ENCODE measurements around the gene PTPMT1. TPM values are rescaled to one million over a fixed set of nuclear protein-coding genes. Genes with fewer than 3 reads are reported as not detected.
A peak's percentile ranks its signal among the peaks of the same experiment; 100 is the strongest.

PTPMT1 gene
- total RNA-seq, 2 donors from 2014 or later, result 26.9 to 50.1 TPM

DNA sequence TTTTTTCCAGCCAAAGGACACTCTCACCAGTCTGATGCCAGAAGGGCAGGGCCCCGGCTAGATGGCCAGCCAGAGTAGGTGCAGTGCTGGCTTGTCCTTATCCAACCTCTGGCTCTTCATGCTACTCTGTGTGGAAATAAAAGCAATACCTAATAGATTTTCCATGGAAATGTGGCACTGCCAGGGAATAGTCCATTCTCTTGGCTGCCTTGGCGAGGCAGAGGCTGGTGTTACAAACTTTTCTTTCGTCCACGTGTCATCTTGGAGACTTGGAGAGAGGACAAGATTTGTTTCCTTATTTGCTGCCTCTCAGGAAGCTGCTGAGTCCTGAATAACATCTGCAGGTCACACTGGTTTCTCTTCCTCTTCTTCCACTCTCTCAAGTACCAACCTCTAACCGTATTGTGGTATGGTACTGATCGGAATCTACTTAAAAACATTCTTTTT lies 46.0 kb downstream of the PTPMT1 start:
- TF ChIP-seq, protein P1, sequence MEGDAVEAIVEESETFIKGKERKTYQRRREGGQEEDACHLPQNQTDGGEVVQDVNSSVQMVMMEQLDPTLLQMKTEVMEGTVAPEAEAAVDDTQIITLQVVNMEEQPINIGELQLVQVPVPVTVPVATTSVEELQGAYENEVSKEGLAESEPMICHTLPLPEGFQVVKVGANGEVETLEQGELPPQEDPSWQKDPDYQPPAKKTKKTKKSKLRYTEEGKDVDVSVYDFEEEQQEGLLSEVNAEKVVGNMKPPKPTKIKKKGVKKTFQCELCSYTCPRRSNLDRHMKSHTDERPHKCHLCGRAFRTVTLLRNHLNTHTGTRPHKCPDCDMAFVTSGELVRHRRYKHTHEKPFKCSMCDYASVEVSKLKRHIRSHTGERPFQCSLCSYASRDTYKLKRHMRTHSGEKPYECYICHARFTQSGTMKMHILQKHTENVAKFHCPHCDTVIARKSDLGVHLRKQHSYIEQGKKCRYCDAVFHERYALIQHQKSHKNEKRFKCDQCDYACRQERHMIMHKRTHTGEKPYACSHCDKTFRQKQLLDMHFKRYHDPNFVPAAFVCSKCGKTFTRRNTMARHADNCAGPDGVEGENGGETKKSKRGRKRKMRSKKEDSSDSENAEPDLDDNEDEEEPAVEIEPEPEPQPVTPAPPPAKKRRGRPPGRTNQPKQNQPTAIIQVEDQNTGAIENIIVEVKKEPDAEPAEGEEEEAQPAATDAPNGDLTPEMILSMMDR (IDR thresholded peaks at IDR 0.05), result no peak
- Histone ChIP-seq H3K4me1 (peaks cover 0 to 21% of the 10 kb centered on the region in 2 donors), H3K4me3 (no peak overlapping the region), H3K27me3 (no peaks in the 10 kb centered on the region), H3K36me3 (no peaks in the 10 kb centered on the region), H3K27ac (no peak overlapping the region), H3K9me3 (no peaks in the 10 kb centered on the region)
- no peak for DNase-seq (ENCODE audit: low spot score)

DNA sequence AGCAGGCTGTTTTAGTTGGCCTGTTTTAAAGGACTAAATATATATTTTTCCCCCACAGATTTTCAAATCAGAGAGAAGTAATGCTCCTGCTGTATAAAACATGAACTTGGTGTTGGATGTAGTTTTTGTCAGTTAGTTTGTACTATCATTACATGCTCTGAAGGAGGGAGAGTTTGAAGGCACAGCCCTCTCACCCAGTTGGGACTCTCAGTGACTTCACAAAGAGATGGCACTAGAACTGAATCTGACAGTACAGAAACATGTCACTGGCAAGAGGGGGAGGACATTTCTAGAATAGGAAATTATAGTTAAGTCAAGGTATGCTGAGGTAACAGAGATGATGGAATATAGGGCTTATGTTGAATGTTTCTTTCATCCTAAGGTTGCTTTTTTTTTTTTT lies 49.9 kb downstream of the PTPMT1 start:
- TF ChIP-seq, protein P1 (IDR thresholded peaks at IDR 0.05), result no peak
- H3K27me3 ChIP-seq, result no peaks in the 10 kb centered on the region
- DNase-seq (ENCODE audit: low spot score), result no peak
- H3K27ac ChIP-seq, result no peak overlapping the region
- no peaks in the 10 kb centered on the region for H3K9me3 ChIP-seq
- no peaks in the 10 kb centered on the region for H3K4me1 ChIP-seq
- no peak overlapping the region for H3K4me3 ChIP-seq
- peaks cover 21% of the 10 kb centered on the region for H3K36me3 ChIP-seq

DNA sequence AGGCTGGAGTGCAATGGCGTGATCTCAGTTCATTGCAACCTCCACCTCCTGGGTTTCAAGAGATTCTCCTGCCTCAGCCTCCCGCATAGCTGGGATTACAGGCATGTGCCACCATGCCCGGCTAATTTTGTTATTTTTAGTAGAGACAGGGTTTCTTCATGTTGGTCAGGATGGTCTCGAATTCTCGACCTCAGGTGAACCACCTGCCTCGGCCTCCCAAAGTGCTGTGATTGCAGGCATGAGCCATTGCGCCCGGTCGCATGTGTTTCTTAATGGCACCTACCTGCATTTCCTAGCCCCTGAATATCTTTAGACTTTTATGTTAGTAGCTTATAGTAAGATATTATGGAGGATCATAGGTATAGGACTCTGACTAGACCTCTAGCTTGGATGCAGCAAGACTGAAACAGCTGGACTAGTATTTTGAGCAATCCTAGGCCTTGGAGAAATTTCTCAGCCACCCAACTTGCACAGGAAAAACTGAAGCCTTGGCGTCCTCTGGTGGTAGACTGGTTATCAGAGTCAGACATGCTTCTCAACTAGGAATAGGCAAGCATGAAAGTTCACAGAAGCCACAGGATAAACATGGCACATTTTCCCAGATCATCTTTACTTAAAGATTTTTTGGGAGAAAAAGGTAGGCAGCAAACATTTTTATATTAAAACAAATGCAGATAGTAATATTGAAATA lies 51.5 kb downstream of the PTPMT1 start:
- Histone ChIP-seq H3K36me3 (peaks cover 32% of the 10 kb centered on the region), H3K27ac (no peak overlapping the region), H3K27me3 (no peaks in the 10 kb centered on the region), H3K9me3 (no peaks in the 10 kb centered on the region), H3K4me1 (no peaks in the 10 kb centered on the region), H3K4me3 (no peak overlapping the region)
- DNase-seq (ENCODE audit: low spot score), result peak; percentile 63
- TF ChIP-seq, protein P1 (IDR thresholded peaks at IDR 0.05), result peak; percentile 22 to 77

DNA sequence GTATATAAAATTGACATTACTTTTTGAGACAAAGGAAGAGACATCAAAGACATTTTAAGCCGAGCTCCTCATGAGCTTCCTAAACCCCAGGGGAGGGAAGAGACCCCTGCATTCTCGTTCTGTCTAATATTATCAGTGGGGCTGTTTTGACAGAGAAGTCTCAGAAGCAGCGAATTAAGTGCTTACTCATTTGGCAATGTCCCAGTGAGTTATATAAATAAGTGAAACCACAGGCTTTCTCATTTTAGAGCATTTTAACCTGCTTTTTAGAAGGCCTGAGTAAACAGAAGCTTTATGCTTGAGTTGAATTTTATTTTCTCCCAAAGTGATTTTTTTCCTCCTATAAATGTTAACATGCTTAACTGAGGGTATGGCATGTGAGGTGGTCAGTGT lies 52.0 kb downstream of the PTPMT1 start:
- H3K27me3 ChIP-seq, result no peaks in the 10 kb centered on the region
- no peaks in the 10 kb centered on the region for H3K9me3 ChIP-seq
- H3K4me1 ChIP-seq, result no peaks in the 10 kb centered on the region
- H3K36me3 ChIP-seq, result peaks cover 38% of the 10 kb centered on the region
- TF ChIP-seq, protein P1 (IDR thresholded peaks at IDR 0.05), result no peak
- H3K4me3 ChIP-seq, result no peak overlapping the region
- H3K27ac ChIP-seq, result no peak overlapping the region
- no peak for DNase-seq (ENCODE audit: low spot score)

DNA sequence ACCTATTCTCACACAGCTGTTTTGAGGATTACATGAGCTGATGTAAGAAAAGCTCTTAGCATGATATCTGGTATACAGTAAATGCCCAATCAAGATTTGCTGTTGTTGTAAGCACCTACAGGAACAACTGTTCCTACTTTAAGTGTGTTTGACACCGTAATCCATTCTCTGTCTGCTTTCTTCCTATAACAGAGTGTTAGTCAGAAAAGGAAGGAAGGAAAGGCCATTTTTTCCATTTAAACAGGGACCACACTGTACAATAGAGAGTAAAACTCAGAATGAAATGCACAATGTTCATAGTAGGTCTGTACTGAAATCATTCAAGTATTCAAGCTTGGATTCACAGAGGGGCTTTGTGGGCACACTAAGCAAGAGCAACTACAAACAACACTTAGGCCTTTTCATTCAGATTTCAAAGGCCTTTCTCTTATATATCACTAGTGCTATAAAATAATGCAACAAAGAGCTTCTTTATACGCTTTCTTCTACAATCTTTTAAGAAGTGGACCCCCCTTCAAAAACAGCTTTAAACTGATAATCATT lies 55.5 kb downstream of the PTPMT1 start:
- Histone ChIP-seq H3K4me3 (no peak overlapping the region), H3K4me1 (no peaks in the 10 kb centered on the region), H3K27ac (no peak overlapping the region), H3K27me3 (no peaks in the 10 kb centered on the region), H3K9me3 (no peaks in the 10 kb centered on the region), H3K36me3 (peaks cover 67% of the 10 kb centered on the region)
- no peak for DNase-seq (ENCODE audit: low spot score)
- TF ChIP-seq, protein P1 (IDR thresholded peaks at IDR 0.05), result no peak

Other genes with a start within 250 kb of the PTPMT1 start
- 1,000 to 10,000 TPM in 1 of 2 donors, 100 to 1,000 TPM in 1; 797 to 1,210 TPM for gene MYBPC3, start 212.9 kb upstream of the PTPMT1 start, total RNA-seq
- 10 to 100 TPM in 1 of 2 donors, 1 to 10 TPM in 1; 7.5 to 23.1 TPM for gene SPI1, start 187.1 kb upstream of the PTPMT1 start, total RNA-seq
- 10 to 100 TPM; 78.4 to 79.8 TPM for gene SLC39A13, start 157.0 kb upstream of the PTPMT1 start, total RNA-seq
- gene PSMC3, start 139.2 kb upstream of the PTPMT1 start, total RNA-seq, result 100 to 1,000 TPM; 130 to 177 TPM
- gene RAPSN, start 116.5 kb upstream of the PTPMT1 start, total RNA-seq, result not detected
- gene CELF1, start 12.5 kb upstream of the PTPMT1 start, total RNA-seq, result 10 to 100 TPM; 57.1 to 65.9 TPM
- gene KBTBD4, start 13.4 kb downstream of the PTPMT1 start, total RNA-seq, result 10 to 100 TPM; 11.7 to 21.7 TPM
- gene NDUFS3, start 13.5 kb downstream of the PTPMT1 start, total RNA-seq, result 100 to 1,000 TPM in 1 of 2 donors, 10 to 100 TPM in 1; 93.4 to 125 TPM
- under 1 TPM in 1 of 2 donors, not detected in 1; 0.89 TPM for gene FAM180B, start 21.1 kb downstream of the PTPMT1 start, total RNA-seq
- gene C1QTNF4, start 28.8 kb downstream of the PTPMT1 start, total RNA-seq, result under 1 TPM in 1 of 2 donors, not detected in 1; 0.86 TPM
- 10 to 100 TPM; 40.9 to 52.4 TPM for gene MTCH2, start 77.0 kb downstream of the PTPMT1 start, total RNA-seq
- gene AGBL2, start 149.8 kb downstream of the PTPMT1 start, total RNA-seq, result not detected
- gene FNBP4, start 201.7 kb downstream of the PTPMT1 start, total RNA-seq, result 10 to 100 TPM; 31.0 to 37.8 TPM